Measurements from ENCODE around the gene GGT1. TPM values are rescaled to one million over a fixed set of nuclear protein-coding genes. Genes with fewer than 3 reads are reported as not detected.

The GGT1 gene
- polyA plus RNA-seq, 1 of the 3 experiments (the other 2 are of a cell fraction), result 1.6 TPM

DNA sequence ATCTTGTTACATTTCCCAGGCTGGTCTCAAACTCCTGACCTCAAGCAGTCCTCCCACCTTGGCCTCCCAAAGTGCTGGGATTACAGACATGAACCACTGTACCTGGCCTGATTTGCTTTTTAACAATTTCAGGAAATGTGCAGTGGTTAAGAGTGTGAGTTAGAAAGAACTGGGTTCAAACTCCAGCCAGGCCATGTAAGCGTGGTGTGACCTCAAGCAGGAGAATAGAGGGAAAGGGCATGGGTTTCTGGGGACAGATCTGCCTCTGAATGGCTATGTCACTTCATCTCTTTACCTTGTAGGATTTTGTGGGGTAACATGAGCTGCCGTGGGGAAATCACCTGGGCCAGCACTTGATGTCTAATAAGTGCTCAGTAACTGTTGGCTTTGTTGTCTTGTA, 37.9 kb upstream of the GGT1 start:
- no peaks in the 10 kb centered on the region for H3F3A ChIP-seq (replicated peaks; ENCODE audit: insufficient read depth)
- WGBS (ENCODE audit: low lambda C conversion rate), result 100% methylated on average over 2 of the region's 2 CpGs
- no peaks in the 10 kb centered on the region for H3K27me3 ChIP-seq (ENCODE audit: insufficient read depth)
- no peak for TF ChIP-seq FOXJ3 (CRISPR knock-in tag; IDR thresholded peaks at IDR 0.05)
- TF ChIP-seq JUND (IDR thresholded peaks at IDR 0.05), result no peak
- TF ChIP-seq EP300 (IDR thresholded peaks at IDR 0.05; ENCODE audit: borderline replicate concordance in 1 of 2, low read depth in 1 of 2, low read length in 1 of 2), result no peak
- TF ChIP-seq RCOR1 (IDR thresholded peaks at IDR 0.05; ENCODE audit: low read length), result no peak
- no peak for DNase-seq
- H3K9me3 ChIP-seq, result no peaks in the 10 kb centered on the region
- H3K4me2 ChIP-seq, result no peak overlapping the region
- no peak overlapping the region for H3K9ac ChIP-seq
- H3K9me2 ChIP-seq, result no peaks in the 10 kb centered on the region
- no peak overlapping the region for H2AFZ ChIP-seq (ENCODE audit: low read depth)
- CTCF ChIA-PET, result interaction anchor here (1.3 kb wide), 1 partner anchor 9 kb away, joined by 3 read pairs; no protein-coding TSS in a partner anchor
- H4K20me1 ChIP-seq (ENCODE audit: insufficient read depth), result peaks cover 66% of the 10 kb centered on the region
- peaks cover 33 to 34% of the 10 kb centered on the region in 2 experiments for H3K36me3 ChIP-seq (replicated peaks in 1 of 2; ENCODE audit: control insufficient read depth in 1 of 2, insufficient read depth in 2 of 2, low read length in 1 of 2)
- H3K79me2 ChIP-seq (ENCODE audit: insufficient read depth), result peaks cover 94% of the 10 kb centered on the region
- no peak overlapping the region for H3K27ac ChIP-seq (ENCODE audit: low read depth in 2 of 2, low read length in 1 of 2)
- POLR2A ChIA-PET, result interaction anchor here (1.0 kb wide), 1 partner anchor 19 kb away, joined by 3 read pairs; no protein-coding TSS in a partner anchor
- H3K4me3 ChIP-seq (ENCODE audit: low read depth in 2 of 2, low read length in 1 of 2), result no peak overlapping the region
- peaks cover 0 to 12% of the 10 kb centered on the region in 2 experiments; a peak in 1 of 4 replicates for H3K4me1 ChIP-seq (ENCODE audit: control insufficient read depth in 1 of 2, insufficient read depth in 2 of 2, low read depth in 1 of 2, low read length in 1 of 2)

DNA sequence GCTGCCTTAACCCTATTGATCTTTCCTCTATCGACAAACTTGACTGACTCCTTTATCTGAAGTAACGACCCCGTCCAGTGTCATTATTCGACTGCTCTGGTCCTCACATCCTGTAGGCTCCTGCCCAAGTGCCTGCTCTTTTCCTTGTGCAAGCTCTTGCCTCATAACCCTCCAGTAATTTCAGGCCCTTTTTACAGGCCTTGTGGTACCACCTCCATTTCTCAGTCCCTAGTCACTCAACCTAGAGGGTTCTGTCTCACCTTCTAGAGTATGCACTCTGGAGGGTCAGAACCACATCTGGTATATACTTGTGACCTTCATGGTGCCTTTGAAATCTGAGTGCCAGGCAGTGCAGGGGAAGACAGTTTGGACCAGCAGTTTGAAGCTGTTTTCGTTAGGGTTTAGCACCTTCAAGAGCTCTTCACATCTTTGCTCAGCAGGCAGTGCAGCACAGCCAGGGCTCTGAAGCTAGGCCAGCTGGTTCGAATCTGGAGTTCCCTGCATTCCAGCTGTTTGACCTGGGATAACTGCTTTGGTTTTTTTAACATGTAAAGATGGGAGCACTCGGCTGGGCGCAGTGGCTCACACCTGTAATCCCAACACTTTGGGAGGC, 36.0 kb upstream of the GGT1 start:
- Histone ChIP-seq H3K27me3 (ENCODE audit: insufficient read depth) (no peaks in the 10 kb centered on the region), H3K27ac (ENCODE audit: low read depth in 2 of 2, low read length in 1 of 2) (no peak overlapping the region; a peak in 1 of 4 replicates), H3K9me3 (no peaks in the 10 kb centered on the region), H2AFZ (ENCODE audit: low read depth) (no peak overlapping the region), H3K79me2 (ENCODE audit: insufficient read depth) (peaks cover 80% of the 10 kb centered on the region), H3K4me2 (no peak overlapping the region), H3K9ac (no peak overlapping the region), H4K20me1 (ENCODE audit: insufficient read depth) (peaks cover 55% of the 10 kb centered on the region), H3K36me3 (replicated peaks in 1 of 2; ENCODE audit: control insufficient read depth in 1 of 2, insufficient read depth in 2 of 2, low read length in 1 of 2) (peaks cover 33 to 39% of the 10 kb centered on the region in 2 experiments), H3K9me2 (no peaks in the 10 kb centered on the region), H3F3A (replicated peaks; ENCODE audit: insufficient read depth) (no peaks in the 10 kb centered on the region), H3K4me3 (ENCODE audit: low read depth in 2 of 2, low read length in 1 of 2) (no peak overlapping the region), H3K4me1 (ENCODE audit: control insufficient read depth in 1 of 2, insufficient read depth in 2 of 2, low read depth in 1 of 2, low read length in 1 of 2) (peaks cover 0 to 12% of the 10 kb centered on the region in 2 experiments; a peak in 1 of 4 replicates)
- ChIA-PET POLR2A (no interaction called here), CTCF (no interaction called here)
- WGBS (ENCODE audit: low lambda C conversion rate), result 94% methylated on average over 6 of the region's 8 CpGs
- DNase-seq, result no peak
- no peak for TF ChIP-seq MEF2A (IDR thresholded peaks at IDR 0.05; ENCODE audit: borderline replicate concordance, low read depth)
- TF ChIP-seq GABPA (IDR thresholded peaks at IDR 0.05; ENCODE audit: low read depth), result no peak
- TF ChIP-seq, protein P1, sequence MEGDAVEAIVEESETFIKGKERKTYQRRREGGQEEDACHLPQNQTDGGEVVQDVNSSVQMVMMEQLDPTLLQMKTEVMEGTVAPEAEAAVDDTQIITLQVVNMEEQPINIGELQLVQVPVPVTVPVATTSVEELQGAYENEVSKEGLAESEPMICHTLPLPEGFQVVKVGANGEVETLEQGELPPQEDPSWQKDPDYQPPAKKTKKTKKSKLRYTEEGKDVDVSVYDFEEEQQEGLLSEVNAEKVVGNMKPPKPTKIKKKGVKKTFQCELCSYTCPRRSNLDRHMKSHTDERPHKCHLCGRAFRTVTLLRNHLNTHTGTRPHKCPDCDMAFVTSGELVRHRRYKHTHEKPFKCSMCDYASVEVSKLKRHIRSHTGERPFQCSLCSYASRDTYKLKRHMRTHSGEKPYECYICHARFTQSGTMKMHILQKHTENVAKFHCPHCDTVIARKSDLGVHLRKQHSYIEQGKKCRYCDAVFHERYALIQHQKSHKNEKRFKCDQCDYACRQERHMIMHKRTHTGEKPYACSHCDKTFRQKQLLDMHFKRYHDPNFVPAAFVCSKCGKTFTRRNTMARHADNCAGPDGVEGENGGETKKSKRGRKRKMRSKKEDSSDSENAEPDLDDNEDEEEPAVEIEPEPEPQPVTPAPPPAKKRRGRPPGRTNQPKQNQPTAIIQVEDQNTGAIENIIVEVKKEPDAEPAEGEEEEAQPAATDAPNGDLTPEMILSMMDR (IDR thresholded peaks at IDR 0.05), result no peak
- TF ChIP-seq CHD2 (IDR thresholded peaks at IDR 0.05; ENCODE audit: low read length, partially characterized antibody), result no peak
- TF ChIP-seq ELF1 (IDR thresholded peaks at IDR 0.05), result no peak

DNA sequence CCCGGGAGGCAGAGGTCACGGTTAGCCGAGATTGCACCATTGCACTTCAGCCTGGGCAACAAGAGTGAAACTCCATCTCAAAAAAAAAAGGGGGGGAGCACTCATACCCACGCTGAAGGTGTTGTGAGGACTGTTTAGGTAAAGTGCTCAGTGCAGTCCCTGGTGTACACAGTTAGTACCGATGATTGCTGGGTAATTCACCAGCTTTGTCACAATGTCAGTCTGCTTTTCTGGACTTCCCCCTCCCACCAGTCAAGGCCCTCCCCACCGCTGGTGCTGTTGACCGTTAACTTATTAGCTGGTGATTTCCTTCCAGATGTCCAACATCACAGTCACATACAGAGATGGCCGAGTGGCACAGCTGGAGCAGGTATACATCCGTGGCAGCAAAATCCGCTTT, 35.3 kb upstream of the GGT1 start:
- Histone ChIP-seq H3K9ac (no peak overlapping the region), H2AFZ (ENCODE audit: low read depth) (no peak overlapping the region), H3K9me3 (no peaks in the 10 kb centered on the region), H3K27me3 (ENCODE audit: insufficient read depth) (no peaks in the 10 kb centered on the region), H3K27ac (ENCODE audit: low read depth in 2 of 2, low read length in 1 of 2) (no peak overlapping the region), H3K4me2 (no peak overlapping the region), H3F3A (replicated peaks; ENCODE audit: insufficient read depth) (no peaks in the 10 kb centered on the region), H3K4me3 (ENCODE audit: low read depth in 2 of 2, low read length in 1 of 2) (no peak overlapping the region), H3K36me3 (replicated peaks in 1 of 2; ENCODE audit: control insufficient read depth in 1 of 2, insufficient read depth in 2 of 2, low read length in 1 of 2) (peaks cover 36 to 42% of the 10 kb centered on the region in 2 experiments), H3K4me1 (ENCODE audit: control insufficient read depth in 1 of 2, insufficient read depth in 2 of 2, low read depth in 1 of 2, low read length in 1 of 2) (peaks cover 0 to 12% of the 10 kb centered on the region in 2 experiments; a peak in 1 of 4 replicates), H4K20me1 (ENCODE audit: insufficient read depth) (peaks cover 52% of the 10 kb centered on the region), H3K9me2 (no peaks in the 10 kb centered on the region), H3K79me2 (ENCODE audit: insufficient read depth) (peaks cover 73% of the 10 kb centered on the region)
- DNase-seq, result no peak
- TF ChIP-seq, protein P2, sequence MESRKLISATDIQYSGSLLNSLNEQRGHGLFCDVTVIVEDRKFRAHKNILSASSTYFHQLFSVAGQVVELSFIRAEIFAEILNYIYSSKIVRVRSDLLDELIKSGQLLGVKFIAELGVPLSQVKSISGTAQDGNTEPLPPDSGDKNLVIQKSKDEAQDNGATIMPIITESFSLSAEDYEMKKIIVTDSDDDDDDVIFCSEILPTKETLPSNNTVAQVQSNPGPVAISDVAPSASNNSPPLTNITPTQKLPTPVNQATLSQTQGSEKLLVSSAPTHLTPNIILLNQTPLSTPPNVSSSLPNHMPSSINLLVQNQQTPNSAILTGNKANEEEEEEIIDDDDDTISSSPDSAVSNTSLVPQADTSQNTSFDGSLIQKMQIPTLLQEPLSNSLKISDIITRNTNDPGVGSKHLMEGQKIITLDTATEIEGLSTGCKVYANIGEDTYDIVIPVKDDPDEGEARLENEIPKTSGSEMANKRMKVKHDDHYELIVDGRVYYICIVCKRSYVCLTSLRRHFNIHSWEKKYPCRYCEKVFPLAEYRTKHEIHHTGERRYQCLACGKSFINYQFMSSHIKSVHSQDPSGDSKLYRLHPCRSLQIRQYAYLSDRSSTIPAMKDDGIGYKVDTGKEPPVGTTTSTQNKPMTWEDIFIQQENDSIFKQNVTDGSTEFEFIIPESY (IDR thresholded peaks at IDR 0.05; ENCODE audit: borderline replicate concordance, low read depth), result no peak
- TF ChIP-seq RXRA (IDR thresholded peaks at IDR 0.05; ENCODE audit: borderline replicate concordance, low read depth), result no peak
- TF ChIP-seq, protein P3, sequence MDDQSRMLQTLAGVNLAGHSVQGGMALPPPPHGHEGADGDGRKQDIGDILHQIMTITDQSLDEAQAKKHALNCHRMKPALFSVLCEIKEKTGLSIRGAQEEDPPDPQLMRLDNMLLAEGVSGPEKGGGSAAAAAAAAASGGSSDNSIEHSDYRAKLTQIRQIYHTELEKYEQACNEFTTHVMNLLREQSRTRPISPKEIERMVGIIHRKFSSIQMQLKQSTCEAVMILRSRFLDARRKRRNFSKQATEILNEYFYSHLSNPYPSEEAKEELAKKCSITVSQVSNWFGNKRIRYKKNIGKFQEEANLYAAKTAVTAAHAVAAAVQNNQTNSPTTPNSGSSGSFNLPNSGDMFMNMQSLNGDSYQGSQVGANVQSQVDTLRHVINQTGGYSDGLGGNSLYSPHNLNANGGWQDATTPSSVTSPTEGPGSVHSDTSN (IDR thresholded peaks at IDR 0.05), result no peak
- TF ChIP-seq TCF12 (IDR thresholded peaks at IDR 0.05), result no peak
- TF ChIP-seq, protein P4, sequence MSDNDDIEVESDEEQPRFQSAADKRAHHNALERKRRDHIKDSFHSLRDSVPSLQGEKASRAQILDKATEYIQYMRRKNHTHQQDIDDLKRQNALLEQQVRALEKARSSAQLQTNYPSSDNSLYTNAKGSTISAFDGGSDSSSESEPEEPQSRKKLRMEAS (IDR thresholded peaks at IDR 0.05; ENCODE audit: low read depth), result no peak
- TF ChIP-seq, protein P5, sequence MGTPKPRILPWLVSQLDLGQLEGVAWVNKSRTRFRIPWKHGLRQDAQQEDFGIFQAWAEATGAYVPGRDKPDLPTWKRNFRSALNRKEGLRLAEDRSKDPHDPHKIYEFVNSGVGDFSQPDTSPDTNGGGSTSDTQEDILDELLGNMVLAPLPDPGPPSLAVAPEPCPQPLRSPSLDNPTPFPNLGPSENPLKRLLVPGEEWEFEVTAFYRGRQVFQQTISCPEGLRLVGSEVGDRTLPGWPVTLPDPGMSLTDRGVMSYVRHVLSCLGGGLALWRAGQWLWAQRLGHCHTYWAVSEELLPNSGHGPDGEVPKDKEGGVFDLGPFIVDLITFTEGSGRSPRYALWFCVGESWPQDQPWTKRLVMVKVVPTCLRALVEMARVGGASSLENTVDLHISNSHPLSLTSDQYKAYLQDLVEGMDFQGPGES (IDR thresholded peaks at IDR 0.05; ENCODE audit: low read depth, low read length), result no peak
- ChIA-PET POLR2A (no interaction called here), CTCF (no interaction called here)
- 89% methylated on average over 10 of the region's 10 CpGs for WGBS (ENCODE audit: low lambda C conversion rate)

Data from SK-N-SH (cell line).